ENCODE data around the gene KCNMB4.

KCNMB4 gene

DNA sequence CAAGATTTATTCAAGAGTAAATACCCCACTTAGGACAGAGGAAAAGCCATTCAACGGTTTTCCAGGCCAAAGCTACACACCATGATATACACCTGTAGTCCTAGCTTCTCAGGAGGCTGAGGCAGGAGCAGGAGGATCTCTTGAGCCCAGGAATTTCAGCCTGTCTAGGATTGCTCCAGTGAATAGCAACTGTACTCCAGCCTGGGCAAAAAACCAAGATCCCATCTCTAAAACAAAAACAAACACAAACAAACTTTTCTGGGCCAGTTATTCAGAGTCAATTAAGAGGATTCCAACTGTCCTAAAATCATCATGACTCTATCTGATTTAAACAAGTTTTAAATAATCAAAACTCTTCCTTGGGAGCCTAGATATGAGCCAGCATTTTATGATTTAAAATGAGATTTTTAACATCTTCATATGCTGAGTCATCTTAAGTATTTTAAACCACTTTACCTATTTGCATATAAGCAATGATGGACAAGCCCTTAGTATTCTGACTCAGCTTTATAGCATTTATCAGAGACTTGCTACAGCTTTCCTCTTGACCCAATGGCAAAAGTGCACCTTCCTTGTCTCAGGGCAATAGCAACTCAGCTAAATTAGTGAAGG is 77.1 kb downstream of the KCNMB4 start:
- DNase-seq (ENCODE audit: low spot score) = no peak

DNA sequence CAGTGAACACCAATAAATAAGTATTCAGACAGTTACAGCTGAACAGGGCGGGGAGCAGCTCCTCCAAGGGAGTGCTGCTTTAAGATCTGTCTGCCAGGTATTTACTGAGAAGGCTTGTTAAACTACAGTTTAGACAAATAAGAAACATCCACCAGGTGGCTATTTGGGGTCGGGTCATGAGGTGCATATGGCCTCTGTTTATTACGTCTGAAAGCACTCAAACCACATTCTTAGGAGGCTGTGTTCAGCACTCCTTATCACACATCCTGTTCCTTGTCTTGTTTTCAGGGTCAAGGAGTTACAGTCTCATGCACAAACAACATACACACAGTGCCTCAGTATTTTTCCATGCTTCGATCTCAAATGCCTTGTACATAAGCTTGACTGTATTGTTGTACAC is 78.8 kb downstream of the KCNMB4 start:
- no peak for DNase-seq (ENCODE audit: low spot score)

DNA sequence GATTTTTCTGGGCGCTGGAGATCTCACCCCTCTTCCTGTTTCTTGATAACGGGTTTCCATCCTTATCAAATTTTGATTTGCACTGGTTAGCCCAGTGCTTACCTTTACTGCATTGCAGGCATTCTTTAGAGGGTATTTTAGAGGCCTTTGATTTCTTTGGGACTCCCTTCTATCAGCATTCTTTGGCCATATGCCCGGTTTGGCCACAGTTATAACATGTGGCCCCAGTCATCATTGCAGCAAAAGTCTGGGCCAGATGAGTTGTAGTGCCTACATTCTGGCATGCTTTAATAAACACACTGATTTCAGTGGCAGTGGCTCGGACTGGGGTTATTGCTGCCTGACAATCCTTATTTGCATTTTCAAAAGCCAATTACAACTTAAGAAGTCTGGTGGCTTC is 82.3 kb downstream of the KCNMB4 start:
- no peak for DNase-seq (ENCODE audit: low spot score)

DNA sequence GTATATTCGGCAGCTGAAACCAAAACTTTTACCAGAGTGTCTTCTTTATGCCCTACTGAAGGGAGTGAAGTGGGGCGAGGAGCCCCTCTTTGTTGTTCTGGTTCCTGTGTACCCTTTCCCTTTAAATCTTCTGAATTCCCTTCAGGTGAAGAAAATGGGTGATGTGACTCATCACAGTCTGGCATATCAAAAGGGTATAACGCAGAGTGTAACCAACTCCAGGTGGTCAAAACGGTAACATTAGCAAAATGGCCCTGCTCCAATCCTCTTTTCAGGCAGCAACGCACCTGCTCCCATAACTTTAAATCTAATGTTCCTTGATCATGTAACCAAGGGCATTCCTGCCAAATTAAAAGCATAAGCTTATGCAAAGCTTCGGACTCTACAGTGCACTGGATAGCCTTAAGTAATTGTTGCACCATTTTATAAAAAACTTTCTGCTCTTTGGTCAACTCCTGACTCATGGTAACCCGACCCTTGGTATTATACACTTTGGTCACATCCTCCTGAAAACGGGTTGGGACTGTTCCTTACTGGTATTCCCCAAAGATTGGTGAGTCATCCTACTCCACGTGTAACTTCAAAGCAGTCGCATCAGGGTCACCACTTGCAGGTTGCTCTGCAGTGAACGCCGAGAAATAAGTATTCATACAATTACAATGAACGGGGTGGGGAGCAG is 83.1 kb downstream of the KCNMB4 start:
- no peak for DNase-seq (ENCODE audit: low spot score)

DNA sequence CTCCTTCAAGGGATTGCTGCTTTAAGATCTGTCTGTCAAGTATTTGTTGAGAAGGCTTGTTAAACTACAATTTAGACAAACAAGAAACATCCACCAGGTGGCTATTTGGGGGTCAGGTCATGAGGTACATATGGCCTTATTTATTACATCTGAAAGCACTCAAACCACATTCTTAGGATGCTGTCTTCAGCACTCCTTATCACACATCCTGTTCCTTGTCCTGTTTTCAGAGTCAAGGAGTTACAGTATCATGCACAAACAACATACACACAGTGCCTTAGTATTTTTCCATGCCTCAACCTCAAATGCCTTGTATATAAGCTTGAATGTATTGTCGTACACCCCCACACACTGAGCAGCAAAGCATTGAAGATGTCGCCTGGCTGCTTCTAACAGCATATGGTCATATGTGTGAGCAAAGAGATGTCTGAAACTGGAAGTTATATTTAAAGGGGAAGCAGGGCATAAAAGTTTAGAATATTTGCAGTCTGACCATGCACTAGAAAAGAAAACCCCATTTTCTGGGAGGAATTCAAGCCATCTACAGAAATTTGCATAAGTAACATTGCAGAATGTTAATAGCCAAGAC is 83.8 kb downstream of the KCNMB4 start:
- DNase-seq (ENCODE audit: low spot score) = no peak

DNA sequence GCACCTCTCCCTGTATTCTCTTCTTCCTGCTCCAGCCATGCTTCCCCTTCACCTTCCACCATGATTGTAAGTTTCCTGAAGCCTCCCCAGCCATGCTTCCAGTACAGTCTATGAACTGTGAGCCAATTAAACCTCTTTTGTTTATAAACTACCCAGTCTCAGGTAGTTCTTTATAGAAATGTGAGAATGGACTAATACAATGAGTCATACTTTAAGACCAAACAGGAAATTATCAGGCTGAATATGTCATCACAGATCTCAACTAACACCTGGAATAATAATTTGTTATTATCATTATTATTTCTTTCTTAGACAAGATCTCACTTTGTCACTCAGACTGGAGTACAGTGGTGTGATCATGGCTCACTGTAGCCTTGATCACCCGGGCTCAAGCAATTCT is 85.4 kb downstream of the KCNMB4 start:
- no peak for DNase-seq (ENCODE audit: low spot score)

DNA sequence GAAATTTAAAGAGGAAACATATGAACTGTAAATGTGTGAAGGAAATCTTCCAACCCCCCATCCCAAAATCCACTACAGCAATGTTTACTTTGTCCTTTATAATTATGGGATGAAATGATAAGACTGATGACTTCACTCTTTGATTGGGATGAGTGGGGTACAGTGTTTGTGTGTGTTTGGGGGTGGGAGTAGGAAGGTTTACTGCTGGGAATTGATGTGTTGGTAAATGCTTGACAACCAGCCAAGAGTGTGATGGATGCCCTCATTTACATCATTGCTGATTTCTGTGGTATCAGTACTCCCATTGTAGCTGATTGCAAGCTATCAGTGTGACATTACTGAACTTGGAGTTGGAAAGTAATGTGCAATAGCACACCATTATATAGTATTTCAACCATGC is 90.9 kb downstream of the KCNMB4 start:
- DNase-seq (ENCODE audit: low spot score) = no peak

DNA sequence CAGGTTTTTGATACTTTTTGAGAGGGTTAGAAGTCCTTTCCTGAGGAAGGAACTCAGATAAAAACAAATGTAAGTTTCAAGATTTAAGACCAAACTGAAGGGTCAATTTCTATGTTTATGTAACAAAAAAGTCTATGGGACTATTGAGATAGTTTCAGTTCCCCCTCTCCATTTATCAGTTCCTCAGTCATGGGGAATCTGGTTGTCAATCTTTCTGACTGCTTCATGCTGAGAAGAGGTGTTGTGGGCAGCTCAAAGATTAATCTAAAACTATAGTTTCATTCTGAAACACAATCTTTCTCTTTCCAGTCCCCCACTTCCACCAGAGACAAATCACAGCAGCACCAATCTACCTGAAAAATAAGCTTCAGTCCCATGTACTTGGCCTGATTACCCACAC is 93.7 kb downstream of the KCNMB4 start:
- no peak for DNase-seq (ENCODE audit: low spot score)

DNA sequence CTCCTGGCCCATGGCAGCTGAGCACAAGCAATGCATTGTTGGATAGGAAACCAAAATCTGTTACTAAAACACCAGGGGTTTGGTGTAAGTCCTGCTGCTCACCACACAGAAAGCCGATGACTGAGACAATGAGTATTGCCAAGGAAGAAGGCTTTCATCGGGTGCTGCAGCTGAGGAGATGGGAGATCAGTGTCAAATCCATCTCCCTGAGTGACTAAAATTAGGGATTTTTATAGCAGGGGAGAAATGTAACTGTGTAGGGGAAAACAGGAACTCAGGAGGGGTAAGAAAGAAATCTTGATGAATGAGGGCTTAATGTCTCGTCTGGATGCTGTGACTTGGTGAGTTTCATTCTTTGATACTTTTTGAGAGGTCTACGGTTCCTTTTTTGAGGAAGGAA is 97.9 kb downstream of the KCNMB4 start:
- DNase-seq (ENCODE audit: low spot score) = no peak

DNA sequence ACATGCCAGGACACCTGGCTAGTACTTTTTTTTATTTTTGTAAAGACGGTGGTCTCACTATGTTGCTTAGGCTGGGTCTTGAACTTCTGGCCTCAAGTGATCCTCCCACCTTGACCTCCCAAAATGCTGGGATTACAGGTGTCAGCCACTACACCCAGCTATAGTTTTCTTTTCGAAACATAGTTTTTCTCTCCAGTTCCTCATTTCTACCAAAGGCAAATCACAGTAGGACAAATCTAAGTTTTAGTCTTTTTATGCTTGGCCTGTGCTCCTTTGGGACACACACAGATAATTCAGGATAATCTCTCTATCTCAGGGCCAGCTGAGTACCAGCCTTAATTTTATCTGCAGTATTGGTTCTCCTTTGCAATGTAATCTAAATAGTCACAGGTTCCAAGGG is 100.7 kb downstream of the KCNMB4 start:
- no peak for DNase-seq (ENCODE audit: low spot score)

DNA sequence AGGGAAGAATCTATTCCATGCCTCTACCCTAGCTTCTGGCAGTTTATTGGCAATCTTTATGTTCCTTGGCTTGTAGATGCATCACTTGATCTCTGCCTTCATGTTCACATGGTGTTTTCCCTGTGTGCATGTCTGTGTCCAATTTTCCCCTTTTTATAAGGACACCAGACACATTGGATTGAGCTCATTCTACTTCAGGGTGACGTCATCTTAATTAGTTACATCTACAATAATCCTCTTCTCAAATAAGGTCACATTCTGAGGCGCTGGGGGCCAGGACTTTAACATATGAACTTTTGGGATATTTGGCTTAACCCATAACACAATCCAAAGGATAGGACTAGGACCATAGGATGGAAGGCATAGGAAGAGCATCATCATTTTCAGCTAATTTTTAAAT is 101.4 kb downstream of the KCNMB4 start:
- DNase-seq (ENCODE audit: low spot score) = no peak

DNA sequence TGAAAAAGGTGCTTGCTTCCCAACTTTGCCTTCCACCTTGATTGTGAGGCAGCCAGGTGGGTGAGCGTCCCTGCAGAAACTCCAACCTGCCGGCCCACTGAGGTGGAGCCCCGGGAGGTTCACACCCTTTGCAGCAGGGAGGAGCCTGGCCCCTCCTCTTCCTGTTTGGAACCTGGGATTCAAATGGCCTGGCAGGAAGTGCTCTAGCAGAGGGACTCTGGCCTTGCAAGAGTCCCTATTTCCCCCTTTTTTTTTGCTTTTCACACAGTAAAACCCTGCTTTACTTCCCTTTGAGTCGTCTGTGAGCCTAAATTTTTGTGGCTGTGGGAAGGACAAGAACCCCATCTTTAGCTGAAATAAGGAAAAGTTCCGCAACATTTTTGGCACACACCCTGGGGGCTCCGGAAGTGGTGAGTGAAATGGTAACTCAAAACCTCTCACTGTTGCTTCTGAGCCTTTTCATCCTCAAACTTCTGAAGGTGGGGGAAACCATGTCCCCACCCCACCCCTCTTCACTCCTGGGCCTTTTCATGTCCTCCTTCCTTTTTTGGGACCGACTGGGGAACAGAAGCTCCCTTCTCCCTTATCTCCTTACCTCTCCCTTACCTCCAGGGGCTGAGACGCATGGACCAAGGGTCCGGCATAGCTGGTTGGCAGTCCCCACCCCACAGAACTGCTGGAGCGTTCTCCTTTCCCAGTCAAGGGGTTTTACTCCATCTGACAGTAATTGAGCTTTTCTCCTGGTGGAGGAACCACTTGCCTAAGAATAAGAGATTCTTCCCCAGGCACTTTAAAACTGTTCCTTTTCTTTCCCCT is 102.0 kb downstream of the KCNMB4 start:
- DNase-seq (ENCODE audit: low spot score) = no peak

DNA sequence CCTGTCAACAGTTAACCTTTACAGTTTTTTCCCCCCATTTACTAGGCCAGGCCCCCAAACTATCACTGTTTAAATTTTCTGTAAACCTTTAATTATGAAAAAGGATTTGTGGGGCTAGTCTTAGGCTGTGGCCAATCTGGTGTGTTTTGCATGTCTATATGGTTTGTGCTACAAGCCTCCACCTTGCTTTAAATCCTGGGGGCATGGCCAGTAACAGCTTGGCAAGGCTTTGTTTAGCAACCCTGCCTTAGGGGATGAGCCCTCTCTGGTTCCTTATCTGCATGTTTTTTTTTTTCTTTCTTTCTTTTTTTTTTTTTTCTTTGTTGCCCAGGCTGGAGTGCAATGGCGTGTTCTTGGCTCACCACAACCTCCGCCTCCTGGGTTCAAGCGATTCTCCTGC is 102.7 kb downstream of the KCNMB4 start:
- no peak for DNase-seq (ENCODE audit: low spot score)

DNA sequence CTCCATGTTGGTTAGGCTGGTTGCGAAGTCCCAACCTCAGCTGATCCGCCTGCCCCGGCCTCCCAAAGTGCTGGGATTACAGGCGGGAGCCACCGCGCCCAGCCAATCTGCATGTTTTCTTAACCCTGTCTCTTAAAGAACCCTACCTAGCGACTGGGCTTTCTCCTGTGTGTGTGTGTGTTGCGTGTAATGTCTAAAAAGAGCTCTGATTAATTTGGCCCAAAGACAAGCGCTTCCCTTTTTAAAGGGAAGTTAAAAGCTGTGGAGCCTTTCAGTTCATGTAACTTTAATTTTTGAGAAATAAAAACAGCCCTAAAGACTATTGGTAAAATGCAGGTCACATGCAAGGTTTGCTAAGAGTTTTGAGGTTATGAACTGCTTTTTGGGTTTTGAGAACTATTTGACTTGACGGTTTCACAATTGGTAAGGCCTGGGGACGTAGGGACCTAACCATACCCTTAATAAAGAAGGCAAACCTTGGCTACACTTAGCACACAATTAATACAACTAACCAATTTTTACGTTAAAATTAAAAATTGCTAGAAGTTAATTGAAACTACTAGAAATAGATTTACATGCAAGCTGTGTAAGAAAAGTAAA is 103.2 kb downstream of the KCNMB4 start:
- no peak for DNase-seq (ENCODE audit: low spot score)

DNA sequence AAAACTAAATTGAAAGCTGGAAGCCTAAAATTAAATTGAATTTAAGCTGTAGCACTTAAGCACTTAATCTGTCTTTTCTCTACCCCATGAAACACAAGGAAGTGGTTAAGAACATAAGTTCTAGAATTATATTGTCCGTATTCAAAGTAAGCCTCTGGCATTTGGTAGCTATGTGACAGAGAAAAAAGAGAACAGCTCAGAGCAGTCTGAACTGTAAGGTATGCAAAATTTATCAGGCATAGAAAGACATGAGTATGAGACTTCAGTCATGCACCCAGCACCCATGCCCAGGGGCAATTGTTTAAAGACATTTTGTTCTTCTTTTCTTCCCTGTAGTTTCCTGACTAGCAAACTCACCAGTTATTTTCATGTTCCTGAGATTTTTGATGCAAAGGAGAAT is 116.7 kb downstream of the KCNMB4 start:
- no peak for DNase-seq (ENCODE audit: low spot score)

Measured in GM03348 (cell line).